K562 (cell line): ENCODE results near the gene C1orf198. TPM values are rescaled to one million over a fixed set of nuclear protein-coding genes. Genes with fewer than 3 reads are reported as not detected.

Source experiments
- ARNT ChIP-seq, 2 experiments: fragments of 450-650 bp; IDR thresholded peaks; 2 replicates each; pipeline ENCODE4 v1.6.1; 2016; ENCODE audit warnings: mild to moderate bottlenecking in 1 of 2
- CBX2 ChIP-seq: fragments of 200-600 bp; sonication (generic); IDR thresholded peaks from one replicate; pipeline ENCODE4 v1.6.1; 2012; ENCODE audit warnings: mild to moderate bottlenecking, low read length, inconsistent platforms; ENCODE audit not compliant: insufficient read depth, poor library complexity, severe bottlenecking
- CHD2 ChIP-seq: IDR thresholded peaks from 2 replicates; pipeline ENCODE4 v1.6.1; 2011; ENCODE audit warnings: low read depth, low read length
- FOXA3 ChIP-seq, 2 experiments: fragments of 450-650 bp in 1 of 2; sonication (generic) in 1 of 2; formaldehyde crosslinking; IDR thresholded peaks in 1 of 2; conservative IDR thresholded peaks in 1 of 2; 2 replicates each; pipeline versions ENCODE4 v1.4.0 to v1.8.0; 2020 to 2022; ENCODE audit warnings: mild to moderate bottlenecking in 2 of 2, missing genetic modification reagents in 1 of 2
- FOXK2 ChIP-seq, 2 experiments: fragments of 450-650 bp; IDR thresholded peaks in 1 of 2; conservative IDR thresholded peaks in 1 of 2; 2 replicates each; pipeline ENCODE4 v1.6.1; 2016; ENCODE audit warnings: low read depth in 2 of 2, mild to moderate bottlenecking in 1 of 2
- IFI16 ChIP-seq: fragments of 250-450 bp; sonication (Bioruptor Pico); IDR thresholded peaks from 2 replicates; pipeline ENCODE4 v2.1.2; 2022; ENCODE audit warnings: mild to moderate bottlenecking, inconsistent platforms
- NFIC ChIP-seq: fragments of 450-650 bp; IDR thresholded peaks from 2 replicates; pipeline ENCODE4 v1.6.1; 2017; ENCODE audit warnings: mild to moderate bottlenecking, inconsistent platforms
- SMAD1 ChIP-seq: fragments of 150-350 bp; IDR thresholded peaks from 2 replicates; pipeline ENCODE4 v1.6.1; 2014; ENCODE audit warnings: low read length, low read depth; ENCODE audit not compliant: partially characterized antibody
- SRSF3 ChIP-seq: fragments of 200-400 bp; formaldehyde crosslinking; IDR thresholded peaks from 2 replicates; pipeline ENCODE4 v1.6.1; 2016; ENCODE audit warnings: mild to moderate bottlenecking, low read length, moderate library complexity; ENCODE audit not compliant: insufficient read depth
- TRIM28 ChIP-seq: fragments of 450-650 bp; IDR thresholded peaks from 2 replicates; pipeline ENCODE4 v1.6.1; 2017
- ZBED1 ChIP-seq: IDR thresholded peaks from 2 replicates; pipeline ENCODE4 v1.6.1; 2014
- ZC3H8 ChIP-seq: fragments of 450-650 bp; IDR thresholded peaks from 2 replicates; pipeline ENCODE4 v1.6.1; 2017
- ZNF24 ChIP-seq: fragments of 450-650 bp; IDR thresholded peaks from 2 replicates; pipeline ENCODE4 v1.6.1; 2016
- ZNF780A ChIP-seq: fragments of 250-450 bp; sonication (Bioruptor Pico); IDR thresholded peaks from 2 replicates; pipeline ENCODE4 v1.5.0; 2021; ENCODE audit warnings: mild to moderate bottlenecking
- polyA plus RNA-seq, 8 experiments: library from polyadenylated mRNA; depleted of rRNA in 4 of 8; stranded (reverse) in 5 of 8; unstranded in 3 of 8; fragments of >200 nt; fragmentation: Nextera tagmentation in 2 of 8; fragmentation: Illumina TruSeq in 1 of 8; extraction: Ambion mirVana in 2 of 8; extraction: Trizol in 1 of 8; gene quantifications; 2 replicates each; pipeline versions ENCODE4 v1.2.1 to v1.2.3, GENCODE V29; 2011 to 2014; ENCODE audit warnings: inconsistent platforms in 1 of 8, missing spikeins in 1 of 8
- total RNA-seq, 7 experiments: library from RNA; depleted of rRNA in 6 of 7; stranded (reverse); fragments of >200 nt in 6 of 7; fragmentation: Illumina TruSeq in 2 of 7; extraction: Trizol in 2 of 7; gene quantifications; 2 replicates each; pipeline versions ENCODE4 v1.2.1 to v1.2.3, GENCODE V29; 2011 to 2021; ENCODE audit warnings: low replicate concordance in 1 of 7
- TF ChIP-seq, protein P1 (sequence below), 2 experiments: fragments of 450-650 bp; formaldehyde crosslinking in 1 of 2; IDR thresholded peaks; 2 replicates each; pipeline versions ENCODE4 v1.4.0 to v1.6.1; 2014 to 2020; ENCODE audit warnings: mild to moderate bottlenecking in 2 of 2, borderline replicate concordance in 1 of 2, low read depth in 1 of 2
- TF ChIP-seq, protein P2 (sequence below), 3 experiments: fragments of 200-800 bp in 1 of 3; fragments of 250-450 bp in 1 of 3; fragments of 450-650 bp in 1 of 3; sonication (Bioruptor Pico) in 1 of 3; sonication (Bioruptor generic) in 1 of 3; formaldehyde crosslinking in 1 of 3; IDR thresholded peaks; 2 replicates each; pipeline versions ENCODE4 v1.6.1 to v1.8.0; 2016 to 2022; ENCODE audit warnings: mild to moderate bottlenecking in 2 of 3, missing genetic modification characterization in 2 of 3, missing compliant biosample characterization in 1 of 3, moderate library complexity in 1 of 3

C1orf198 gene
- total and polyA plus RNA-seq, 9 of the 15 experiments (the other 6 are each of a cell fraction or from before 2014, with no cell fraction given) = 2.0 to 15.1 (median 10.4) TPM

DNA sequence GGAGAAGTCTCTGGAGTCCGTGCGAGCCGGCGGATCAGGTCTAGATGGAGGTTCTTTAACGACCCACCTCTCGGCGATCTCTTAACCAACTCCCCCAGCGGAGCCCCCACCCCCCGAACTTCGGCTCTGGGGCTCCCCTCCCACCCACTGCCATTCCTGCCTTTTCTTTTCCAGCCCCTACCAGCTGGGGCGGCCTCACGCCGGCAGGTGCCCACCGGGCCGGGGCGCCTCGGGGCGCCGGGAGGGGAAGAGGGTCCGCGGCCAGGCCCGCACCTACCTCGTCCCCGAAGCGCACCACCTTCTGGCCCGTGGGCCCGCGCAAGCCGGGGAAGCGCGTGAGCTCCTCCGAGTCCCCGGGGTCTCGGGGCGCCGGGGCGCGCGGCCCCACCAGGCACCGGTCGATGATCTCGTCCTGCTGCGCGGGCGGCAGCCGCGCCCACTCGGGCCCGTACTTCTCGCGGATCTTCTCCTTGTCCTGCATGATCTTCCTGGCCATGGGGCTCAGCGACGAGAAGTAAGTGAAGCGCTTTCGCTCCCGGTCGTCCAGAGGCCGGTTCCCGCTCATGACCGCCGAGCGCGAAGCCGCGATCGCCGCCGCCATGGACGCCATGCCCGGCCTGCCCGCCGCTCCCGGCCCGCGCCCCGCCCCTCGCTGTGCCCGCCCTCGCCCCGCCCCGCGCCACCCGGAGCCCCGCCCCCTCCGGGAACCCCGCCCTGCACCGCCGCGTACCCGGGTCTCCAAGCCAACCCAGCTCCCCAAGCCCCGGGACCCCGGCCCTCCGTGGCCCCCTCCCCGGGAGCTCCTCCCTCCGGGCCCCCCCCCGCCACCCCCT lies at the start of gene C1orf198 (continued):
- TF ChIP-seq, protein P1, sequence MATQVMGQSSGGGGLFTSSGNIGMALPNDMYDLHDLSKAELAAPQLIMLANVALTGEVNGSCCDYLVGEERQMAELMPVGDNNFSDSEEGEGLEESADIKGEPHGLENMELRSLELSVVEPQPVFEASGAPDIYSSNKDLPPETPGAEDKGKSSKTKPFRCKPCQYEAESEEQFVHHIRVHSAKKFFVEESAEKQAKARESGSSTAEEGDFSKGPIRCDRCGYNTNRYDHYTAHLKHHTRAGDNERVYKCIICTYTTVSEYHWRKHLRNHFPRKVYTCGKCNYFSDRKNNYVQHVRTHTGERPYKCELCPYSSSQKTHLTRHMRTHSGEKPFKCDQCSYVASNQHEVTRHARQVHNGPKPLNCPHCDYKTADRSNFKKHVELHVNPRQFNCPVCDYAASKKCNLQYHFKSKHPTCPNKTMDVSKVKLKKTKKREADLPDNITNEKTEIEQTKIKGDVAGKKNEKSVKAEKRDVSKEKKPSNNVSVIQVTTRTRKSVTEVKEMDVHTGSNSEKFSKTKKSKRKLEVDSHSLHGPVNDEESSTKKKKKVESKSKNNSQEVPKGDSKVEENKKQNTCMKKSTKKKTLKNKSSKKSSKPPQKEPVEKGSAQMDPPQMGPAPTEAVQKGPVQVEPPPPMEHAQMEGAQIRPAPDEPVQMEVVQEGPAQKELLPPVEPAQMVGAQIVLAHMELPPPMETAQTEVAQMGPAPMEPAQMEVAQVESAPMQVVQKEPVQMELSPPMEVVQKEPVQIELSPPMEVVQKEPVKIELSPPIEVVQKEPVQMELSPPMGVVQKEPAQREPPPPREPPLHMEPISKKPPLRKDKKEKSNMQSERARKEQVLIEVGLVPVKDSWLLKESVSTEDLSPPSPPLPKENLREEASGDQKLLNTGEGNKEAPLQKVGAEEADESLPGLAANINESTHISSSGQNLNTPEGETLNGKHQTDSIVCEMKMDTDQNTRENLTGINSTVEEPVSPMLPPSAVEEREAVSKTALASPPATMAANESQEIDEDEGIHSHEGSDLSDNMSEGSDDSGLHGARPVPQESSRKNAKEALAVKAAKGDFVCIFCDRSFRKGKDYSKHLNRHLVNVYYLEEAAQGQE (IDR thresholded peaks at IDR 0.05; ENCODE audit: borderline replicate concordance) = no peak
- TF ChIP-seq, protein P1 (CRISPR knock-in tag; IDR thresholded peaks at IDR 0.05; ENCODE audit: low read depth) = no peak
- TF ChIP-seq, protein P2, sequence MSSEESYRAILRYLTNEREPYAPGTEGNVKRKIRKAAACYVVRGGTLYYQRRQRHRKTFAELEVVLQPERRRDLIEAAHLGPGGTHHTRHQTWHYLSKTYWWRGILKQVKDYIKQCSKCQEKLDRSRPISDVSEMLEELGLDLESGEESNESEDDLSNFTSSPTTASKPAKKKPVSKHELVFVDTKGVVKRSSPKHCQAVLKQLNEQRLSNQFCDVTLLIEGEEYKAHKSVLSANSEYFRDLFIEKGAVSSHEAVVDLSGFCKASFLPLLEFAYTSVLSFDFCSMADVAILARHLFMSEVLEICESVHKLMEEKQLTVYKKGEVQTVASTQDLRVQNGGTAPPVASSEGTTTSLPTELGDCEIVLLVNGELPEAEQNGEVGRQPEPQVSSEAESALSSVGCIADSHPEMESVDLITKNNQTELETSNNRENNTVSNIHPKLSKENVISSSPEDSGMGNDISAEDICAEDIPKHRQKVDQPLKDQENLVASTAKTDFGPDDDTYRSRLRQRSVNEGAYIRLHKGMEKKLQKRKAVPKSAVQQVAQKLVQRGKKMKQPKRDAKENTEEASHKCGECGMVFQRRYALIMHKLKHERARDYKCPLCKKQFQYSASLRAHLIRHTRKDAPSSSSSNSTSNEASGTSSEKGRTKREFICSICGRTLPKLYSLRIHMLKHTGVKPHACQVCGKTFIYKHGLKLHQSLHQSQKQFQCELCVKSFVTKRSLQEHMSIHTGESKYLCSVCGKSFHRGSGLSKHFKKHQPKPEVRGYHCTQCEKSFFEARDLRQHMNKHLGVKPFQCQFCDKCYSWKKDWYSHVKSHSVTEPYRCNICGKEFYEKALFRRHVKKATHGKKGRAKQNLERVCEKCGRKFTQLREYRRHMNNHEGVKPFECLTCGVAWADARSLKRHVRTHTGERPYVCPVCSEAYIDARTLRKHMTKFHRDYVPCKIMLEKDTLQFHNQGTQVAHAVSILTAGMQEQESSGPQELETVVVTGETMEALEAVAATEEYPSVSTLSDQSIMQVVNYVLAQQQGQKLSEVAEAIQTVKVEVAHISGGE (CRISPR knock-in tag; IDR thresholded peaks at IDR 0.05) = no peak
- TF ChIP-seq SMAD1 (no peak), IFI16 (no peak), ZNF24 (no peak), CHD2 (0 out of 2 replicates have a peak, but pooled peaks have one; percentile 14), TRIM28 (no peak), ZNF780A (CRISPR knock-in tag) (no peak), CBX2 (no peak), ZC3H8 (no peak), NFIC (no peak), ARNT (IDR thresholded peaks at IDR 0.05) (no peak), ZBED1 (no peak), SRSF3 (0 out of 2 replicates have a peak, but pooled peaks have one; percentile 56), FOXK2 (conservative IDR thresholded peaks at IDR 0.05 in 1 of 2, IDR thresholded peaks at IDR 0.05 in 1 of 2; ENCODE audit: low read depth in 2 of 2) (no peak), FOXA3 (CRISPR knock-in tag; conservative IDR thresholded peaks at IDR 0.05 in 1 of 2, IDR thresholded peaks at IDR 0.05 in 1 of 2) (0 out of 4 replicates have a peak, but pooled peaks of 1 of the 2 experiments have one; percentile 57)
